ENCODE data around the gene AR. TPM values are rescaled to one million over a fixed set of nuclear protein-coding genes. Genes with fewer than 3 reads are reported as not detected.

The AR gene
- polyA plus RNA-seq, 1 donor from 2014 or later: 1.1 TPM

- Histone ChIP-seq H3K9me3 (ENCODE audit: low read length) (no peaks in the 10 kb centered on the region), H3K4me3 (ENCODE audit: low read length) (peak overlapping the region; percentile 13), H4K20me1 (ENCODE audit: insufficient read depth) (no peaks in the 10 kb centered on the region), H3F3A (ENCODE audit: insufficient read depth, low read length, poor library complexity, severe bottlenecking) (no peaks in the 10 kb centered on the region), H3K79me2 (replicated peaks; ENCODE audit: insufficient read depth, low read length) (no peaks in the 10 kb centered on the region), H3K36me3 (ENCODE audit: insufficient read depth, low read length) (no peaks in the 10 kb centered on the region), H3K9ac (ENCODE audit: low read length) (peak overlapping the region; percentile 9), H2AFZ (ENCODE audit: low read depth, low read length) (no peak overlapping the region), H3K4me2 (ENCODE audit: low read length) (no peak overlapping the region), H3K27me3 (ENCODE audit: insufficient read depth, low read depth, low read length) (no peaks in the 10 kb centered on the region), H3K27ac (ENCODE audit: low read length) (peak overlapping the region; percentile 81), H3K9me2 (ENCODE audit: insufficient read depth, low read length) (no peaks in the 10 kb centered on the region)
- TF ChIP-seq EZH2 (IDR thresholded peaks at IDR 0.05; ENCODE audit: borderline replicate concordance, insufficient read depth, low read length, poor library complexity, severe bottlenecking): no peak
- TF ChIP-seq POLR2AphosphoS5 (IDR thresholded peaks at IDR 0.05): no peak
- TF ChIP-seq EP300 (conservative IDR thresholded peaks at IDR 0.05; ENCODE audit: poor library complexity, severe bottlenecking): no peak
- TF ChIP-seq RAD21 (conservative IDR thresholded peaks at IDR 0.05): no peak
- TF ChIP-seq MXI1 (conservative IDR thresholded peaks at IDR 0.05; ENCODE audit: poor library complexity, severe bottlenecking): no peak
- no peak for TF ChIP-seq SMC3 (conservative IDR thresholded peaks at IDR 0.05; ENCODE audit: poor library complexity)
- TF ChIP-seq, protein P1, sequence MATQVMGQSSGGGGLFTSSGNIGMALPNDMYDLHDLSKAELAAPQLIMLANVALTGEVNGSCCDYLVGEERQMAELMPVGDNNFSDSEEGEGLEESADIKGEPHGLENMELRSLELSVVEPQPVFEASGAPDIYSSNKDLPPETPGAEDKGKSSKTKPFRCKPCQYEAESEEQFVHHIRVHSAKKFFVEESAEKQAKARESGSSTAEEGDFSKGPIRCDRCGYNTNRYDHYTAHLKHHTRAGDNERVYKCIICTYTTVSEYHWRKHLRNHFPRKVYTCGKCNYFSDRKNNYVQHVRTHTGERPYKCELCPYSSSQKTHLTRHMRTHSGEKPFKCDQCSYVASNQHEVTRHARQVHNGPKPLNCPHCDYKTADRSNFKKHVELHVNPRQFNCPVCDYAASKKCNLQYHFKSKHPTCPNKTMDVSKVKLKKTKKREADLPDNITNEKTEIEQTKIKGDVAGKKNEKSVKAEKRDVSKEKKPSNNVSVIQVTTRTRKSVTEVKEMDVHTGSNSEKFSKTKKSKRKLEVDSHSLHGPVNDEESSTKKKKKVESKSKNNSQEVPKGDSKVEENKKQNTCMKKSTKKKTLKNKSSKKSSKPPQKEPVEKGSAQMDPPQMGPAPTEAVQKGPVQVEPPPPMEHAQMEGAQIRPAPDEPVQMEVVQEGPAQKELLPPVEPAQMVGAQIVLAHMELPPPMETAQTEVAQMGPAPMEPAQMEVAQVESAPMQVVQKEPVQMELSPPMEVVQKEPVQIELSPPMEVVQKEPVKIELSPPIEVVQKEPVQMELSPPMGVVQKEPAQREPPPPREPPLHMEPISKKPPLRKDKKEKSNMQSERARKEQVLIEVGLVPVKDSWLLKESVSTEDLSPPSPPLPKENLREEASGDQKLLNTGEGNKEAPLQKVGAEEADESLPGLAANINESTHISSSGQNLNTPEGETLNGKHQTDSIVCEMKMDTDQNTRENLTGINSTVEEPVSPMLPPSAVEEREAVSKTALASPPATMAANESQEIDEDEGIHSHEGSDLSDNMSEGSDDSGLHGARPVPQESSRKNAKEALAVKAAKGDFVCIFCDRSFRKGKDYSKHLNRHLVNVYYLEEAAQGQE (IDR thresholded peaks at IDR 0.05; ENCODE audit: borderline replicate concordance): no peak
- TF ChIP-seq TAF1 (IDR thresholded peaks at IDR 0.05; ENCODE audit: low read depth): no peak
- TF ChIP-seq CTCF (IDR thresholded peaks at IDR 0.05; ENCODE audit: poor library complexity, severe bottlenecking): no peak
Observed at GRCh38 chrX:67563469-67564448, 19.9 kb downstream of the AR start.

- Histone ChIP-seq H2AFZ (ENCODE audit: low read depth, low read length) (no peak overlapping the region), H3K9me3 (ENCODE audit: low read length) (no peaks in the 10 kb centered on the region), H3K9ac (ENCODE audit: low read length) (no peak overlapping the region), H3K4me2 (ENCODE audit: low read length) (no peak overlapping the region), H4K20me1 (ENCODE audit: insufficient read depth) (no peaks in the 10 kb centered on the region), H3K27ac (ENCODE audit: low read length) (peak overlapping the region; percentile 81), H3K36me3 (ENCODE audit: insufficient read depth, low read length) (no peaks in the 10 kb centered on the region), H3K27me3 (ENCODE audit: insufficient read depth, low read depth, low read length) (no peaks in the 10 kb centered on the region), H3K4me3 (ENCODE audit: low read length) (no peak overlapping the region), H3K79me2 (replicated peaks; ENCODE audit: insufficient read depth, low read length) (no peaks in the 10 kb centered on the region), H3F3A (ENCODE audit: insufficient read depth, low read length, poor library complexity, severe bottlenecking) (no peaks in the 10 kb centered on the region), H3K9me2 (ENCODE audit: insufficient read depth, low read length) (no peaks in the 10 kb centered on the region)
- no peak for TF ChIP-seq RAD21 (conservative IDR thresholded peaks at IDR 0.05)
- peak; percentile 72 for TF ChIP-seq EP300 (conservative IDR thresholded peaks at IDR 0.05; ENCODE audit: poor library complexity, severe bottlenecking)
- peak; percentile 52 for TF ChIP-seq POLR2AphosphoS5 (IDR thresholded peaks at IDR 0.05)
Observed at GRCh38 chrX:67564475-67564874, 20.7 kb downstream of the AR start.

Data from neural cell (in vitro differentiated cells).